GM21447 (cell line): ENCODE measurements around the gene CYP2R1.
"Not testable (repeated sequence)": the region's sequence is repeated elsewhere in the genome, so short reads cannot be mapped to it uniquely, and the experiment has no call there.

Experiments used
- ATAC-seq: cut with Tn5 transposase; IDR thresholded peaks from one replicate; pipeline ENCODE4 v1.9.1; 2021; ENCODE audit not compliant: unreplicated experiment

The CYP2R1 gene

GRCh38 chr11:14892577-14892976 is 546 bp upstream of the CYP2R1 start:
- no peak for ATAC-seq

GRCh38 chr11:14891143-14892035 is 642 bp downstream of the CYP2R1 start:
- peak; percentile 51 for ATAC-seq

GRCh38 chr11:14886513-14886912 is 5.5 kb downstream of the CYP2R1 start:
- no peak for ATAC-seq

GRCh38 chr11:14884667-14885273 is 7.3 kb downstream of the CYP2R1 start:
- no peak for ATAC-seq

DNA sequence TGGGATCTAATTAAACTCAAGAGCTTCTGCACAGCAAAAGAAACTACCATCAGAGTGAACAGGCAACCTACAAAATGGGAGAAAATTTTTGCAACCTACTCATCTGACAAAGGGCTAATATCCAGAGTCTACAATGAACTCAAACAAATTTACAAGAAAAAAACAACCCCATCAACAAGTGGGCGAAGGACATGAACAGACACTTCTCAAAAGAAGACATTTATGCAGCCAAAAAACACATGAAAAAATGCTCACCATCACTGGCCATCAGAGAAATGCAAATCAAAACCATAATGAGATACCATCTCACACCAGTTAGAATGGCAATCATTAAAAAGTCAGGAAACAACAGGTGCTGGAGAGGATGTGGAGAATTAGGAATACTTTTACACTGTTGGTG is 8.3 kb downstream of the CYP2R1 start:
- not testable (repeated sequence) for ATAC-seq

GRCh38 chr11:14882196-14882595 is 9.8 kb downstream of the CYP2R1 start:
- no peak for ATAC-seq

GRCh38 chr11:14881576-14882193 is 10.3 kb downstream of the CYP2R1 start:
- ATAC-seq: no peak

- no peak for ATAC-seq
Observed at GRCh38 chr11:14875163-14875562, 16.9 kb downstream of the CYP2R1 start.

DNA sequence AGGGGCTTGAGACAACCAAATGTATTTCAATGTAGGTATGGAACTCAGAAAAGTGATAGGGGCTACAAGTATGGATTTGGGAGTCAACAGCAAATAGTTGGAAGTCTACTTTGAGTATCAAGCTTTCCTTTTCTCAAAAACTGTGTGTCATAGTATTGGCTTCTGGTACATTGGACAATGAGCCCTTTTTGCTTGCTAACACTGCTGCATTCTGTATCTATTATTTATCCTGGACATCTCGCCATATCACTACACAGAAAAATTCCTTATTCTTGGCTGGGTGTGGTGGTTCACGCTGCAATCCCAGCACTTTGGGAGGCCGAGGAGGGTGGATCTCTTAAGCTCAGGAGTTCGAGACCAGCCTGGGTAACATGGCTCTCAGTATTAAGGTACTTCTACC is 18.4 kb downstream of the CYP2R1 start:
- no peak for ATAC-seq

DNA sequence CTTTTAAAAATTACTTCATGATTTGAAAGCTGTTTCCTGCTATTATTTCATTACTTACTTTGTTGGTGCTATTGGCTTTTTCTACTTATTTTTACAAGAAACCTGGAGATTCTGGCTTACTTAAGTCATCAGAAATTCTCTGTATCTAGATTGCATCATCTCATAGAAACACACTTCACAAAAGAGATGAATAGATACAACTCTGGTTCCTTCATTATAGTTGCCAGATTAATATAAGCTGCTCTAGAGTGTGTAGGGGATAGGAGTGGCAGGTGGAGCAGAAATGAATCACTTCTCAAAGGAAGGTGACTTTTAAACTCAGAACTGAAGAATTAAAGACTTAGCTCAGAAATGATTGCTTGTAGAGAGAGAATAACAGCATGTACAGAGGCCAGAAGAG is 20.0 kb downstream of the CYP2R1 start:
- no peak for ATAC-seq

- not testable (repeated sequence) for ATAC-seq
Observed at GRCh38 chr11:14863775-14864174, 28.3 kb downstream of the CYP2R1 start.

- no peak for ATAC-seq
Observed at GRCh38 chr11:14861680-14862079, 30.4 kb downstream of the CYP2R1 start.

- ATAC-seq: no peak
Observed at GRCh38 chr11:14860511-14860910, 31.5 kb downstream of the CYP2R1 start.

- ATAC-seq: no peak
Observed at GRCh38 chr11:14858404-14858803, 33.6 kb downstream of the CYP2R1 start.

DNA sequence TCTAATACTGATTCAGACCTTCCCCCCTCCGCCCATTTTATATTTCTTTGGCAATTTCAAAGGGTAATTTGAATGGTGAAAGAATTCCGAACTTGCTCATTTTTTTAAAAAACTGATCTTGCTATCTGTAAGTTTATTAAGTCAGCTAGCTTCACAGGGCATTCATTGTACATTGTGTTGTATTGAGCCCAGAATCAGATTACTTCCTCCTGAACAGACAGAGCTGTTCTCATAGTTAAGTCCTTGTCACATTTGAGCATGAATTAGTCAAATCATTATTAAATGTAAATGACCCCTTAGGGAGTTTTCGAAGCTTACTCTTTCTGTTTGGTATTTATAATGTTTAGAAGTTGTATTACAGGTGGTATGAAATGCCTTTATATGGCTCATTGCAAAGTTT is 34.4 kb downstream of the CYP2R1 start:
- no peak for ATAC-seq

DNA sequence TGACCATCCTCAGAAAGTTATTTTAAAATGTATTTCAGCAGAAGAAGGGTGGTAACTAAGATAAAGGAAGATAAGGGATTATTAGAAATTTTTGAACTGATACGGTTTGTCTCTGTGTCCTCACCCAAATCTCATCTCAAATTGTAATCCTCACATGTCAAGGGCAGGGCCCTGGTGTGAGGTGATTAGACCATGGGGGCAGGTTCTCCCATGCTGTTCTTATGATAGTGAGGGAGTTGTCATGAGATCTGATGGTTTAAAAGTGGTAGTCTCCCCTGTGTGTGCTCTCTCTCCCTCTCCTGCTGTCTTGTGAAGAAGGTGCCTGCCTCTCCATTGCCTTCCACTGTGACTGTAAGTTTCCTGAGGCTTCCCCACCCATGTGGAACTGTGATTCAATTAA is 36.1 kb downstream of the CYP2R1 start:
- ATAC-seq: no peak

DNA sequence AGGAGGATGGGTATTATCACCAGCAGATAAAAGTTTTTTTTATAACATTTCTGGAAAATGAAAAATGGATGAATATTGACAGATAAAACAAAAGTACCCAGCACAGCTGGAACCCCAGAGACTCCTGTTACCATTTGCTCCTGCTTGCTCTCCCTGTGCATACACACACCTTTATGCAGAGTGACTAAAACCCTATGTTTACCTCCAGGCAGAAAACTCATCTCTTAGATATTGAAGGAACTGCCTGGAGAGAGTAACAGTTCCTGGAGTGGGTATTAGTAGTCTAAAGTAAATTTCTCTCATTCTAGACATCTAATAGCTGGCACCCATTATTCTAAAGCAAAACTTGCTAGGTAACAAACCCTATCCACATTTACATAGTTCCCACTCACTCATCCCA is 38.0 kb downstream of the CYP2R1 start:
- ATAC-seq: no peak

GRCh38 chr11:14852571-14853177 is 39.4 kb downstream of the CYP2R1 start:
- no peak for ATAC-seq

- ATAC-seq: no peak
Observed at GRCh38 chr11:14842002-14842401, 50.0 kb downstream of the CYP2R1 start.

GRCh38 chr11:14835496-14836492 is 56.2 kb downstream of the CYP2R1 start:
- no peak for ATAC-seq
